ENCODE measurements around the gene CAV2.
A peak's percentile ranks its signal among the peaks of the same experiment; 100 is the strongest.

CAV2 gene

DNA sequence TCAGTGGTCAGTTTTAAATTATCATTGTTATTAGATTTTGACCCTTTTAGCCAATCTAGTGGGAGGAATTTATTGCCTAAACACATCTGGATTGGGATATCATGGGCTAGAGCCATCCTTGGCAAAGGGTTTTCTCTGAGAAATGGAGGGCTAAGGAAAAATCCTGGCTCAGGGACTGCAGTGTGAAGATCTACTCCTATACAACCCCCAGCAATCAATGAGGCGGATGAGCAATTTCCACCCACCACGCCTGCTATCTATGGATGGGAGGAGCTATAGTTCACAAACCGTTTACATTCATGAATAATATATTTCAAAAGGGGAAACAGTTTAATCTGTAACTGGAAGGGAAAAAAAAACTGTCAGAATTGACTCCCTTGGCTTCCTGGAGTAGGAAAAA lies 28.0 kb downstream of the CAV2 start:
- Histone ChIP-seq H3K36me3 (replicated peaks; ENCODE audit: insufficient read depth, low read length) (no peaks in the 10 kb centered on the region), H2AFZ (ENCODE audit: low read length) (no peak overlapping the region), H4K20me1 (ENCODE audit: insufficient read depth, low read length) (no peaks in the 10 kb centered on the region), H3K4me1 (ENCODE audit: low read length) (peaks cover 41% of the 10 kb centered on the region), H3K4me3 (ENCODE audit: low read length) (peak overlapping the region; percentile 92), H3K27me3 (replicated peaks; ENCODE audit: insufficient read depth, low read length) (no peaks in the 10 kb centered on the region), H3F3A (ENCODE audit: insufficient read depth, low read length) (peaks cover 46% of the 10 kb centered on the region), H3K9me3 (replicated peaks; ENCODE audit: insufficient read depth, low read length) (no peaks in the 10 kb centered on the region), H3K79me2 (ENCODE audit: low read length) (peaks cover 48% of the 10 kb centered on the region), H3K4me2 (ENCODE audit: low read depth, low read length) (peak overlapping the region; percentile 68), H3K9ac (ENCODE audit: low read length) (peak overlapping the region; percentile 0; the same call in 1 of the 2 replicates), H3K9me2 (replicated peaks; ENCODE audit: insufficient read depth, low read length) (no peaks in the 10 kb centered on the region), H3K27ac (ENCODE audit: low read length) (peak overlapping the region; percentile 67; the same call in 1 of the 2 replicates)
- TF ChIP-seq EZH2phosphoT487 (IDR thresholded peaks at IDR 0.05; ENCODE audit: low read length), result no peak
- no peak for TF ChIP-seq CTCF (IDR thresholded peaks at IDR 0.05; ENCODE audit: low read length)
- no peak for TF ChIP-seq EZH2 (optimal IDR thresholded peaks at IDR 0.05; ENCODE audit: low read depth, low read length)
- DNase-seq, result no peak

- Histone ChIP-seq H3K27me3 (replicated peaks; ENCODE audit: insufficient read depth, low read length) (no peaks in the 10 kb centered on the region), H3K4me3 (ENCODE audit: low read length) (peak overlapping the region; percentile 92), H2AFZ (ENCODE audit: low read length) (no peak overlapping the region), H3K9ac (ENCODE audit: low read length) (peak overlapping the region; percentile 0; the same call in 1 of the 2 replicates), H3K4me1 (ENCODE audit: low read length) (peaks cover 41% of the 10 kb centered on the region), H3K9me2 (replicated peaks; ENCODE audit: insufficient read depth, low read length) (no peaks in the 10 kb centered on the region), H4K20me1 (ENCODE audit: insufficient read depth, low read length) (no peaks in the 10 kb centered on the region), H3K9me3 (replicated peaks; ENCODE audit: insufficient read depth, low read length) (no peaks in the 10 kb centered on the region), H3K27ac (ENCODE audit: low read length) (peak overlapping the region; percentile 18; the same call in 1 of the 2 replicates), H3K36me3 (replicated peaks; ENCODE audit: insufficient read depth, low read length) (no peaks in the 10 kb centered on the region), H3F3A (ENCODE audit: insufficient read depth, low read length) (peaks cover 46% of the 10 kb centered on the region), H3K79me2 (ENCODE audit: low read length) (peaks cover 53% of the 10 kb centered on the region), H3K4me2 (ENCODE audit: low read depth, low read length) (peak overlapping the region; percentile 68)
- DNase-seq, result peak; percentile 27
- TF ChIP-seq CTCF (IDR thresholded peaks at IDR 0.05; ENCODE audit: low read length), result no peak
Observed at GRCh38 chr7:116528008-116528789, 28.7 kb downstream of the CAV2 start.

- Histone ChIP-seq H2AFZ (ENCODE audit: low read length) (no peak overlapping the region), H3K9ac (ENCODE audit: low read length) (no peak overlapping the region), H3K4me2 (ENCODE audit: low read depth, low read length) (peak overlapping the region; percentile 53), H3K9me3 (replicated peaks; ENCODE audit: insufficient read depth, low read length) (no peaks in the 10 kb centered on the region), H4K20me1 (ENCODE audit: insufficient read depth, low read length) (no peaks in the 10 kb centered on the region), H3K9me2 (replicated peaks; ENCODE audit: insufficient read depth, low read length) (no peaks in the 10 kb centered on the region), H3K27me3 (replicated peaks; ENCODE audit: insufficient read depth, low read length) (no peaks in the 10 kb centered on the region), H3K36me3 (replicated peaks; ENCODE audit: insufficient read depth, low read length) (no peaks in the 10 kb centered on the region), H3K79me2 (ENCODE audit: low read length) (peaks cover 59% of the 10 kb centered on the region), H3F3A (ENCODE audit: insufficient read depth, low read length) (peaks cover 38% of the 10 kb centered on the region), H3K4me1 (ENCODE audit: low read length) (peaks cover 34% of the 10 kb centered on the region), H3K4me3 (ENCODE audit: low read length) (peak overlapping the region; percentile 11), H3K27ac (ENCODE audit: low read length) (peak overlapping the region; percentile 7; the same call in 1 of the 2 replicates)
- DNase-seq, result no peak
- TF ChIP-seq EZH2 (optimal IDR thresholded peaks at IDR 0.05; ENCODE audit: low read depth, low read length) (no peak), CTCF (IDR thresholded peaks at IDR 0.05; ENCODE audit: low read length) (no peak), EZH2phosphoT487 (IDR thresholded peaks at IDR 0.05; ENCODE audit: low read length) (no peak)
Observed at GRCh38 chr7:116529250-116529649, 29.7 kb downstream of the CAV2 start.
